Measurements from ENCODE around the gene PRICKLE4. TPM values are rescaled to one million over a fixed set of nuclear protein-coding genes. Genes with fewer than 3 reads are reported as not detected.

Gene PRICKLE4
- total RNA-seq, 3 donors from 2014 or later (not counting 1 experiment from before 2014, with no cell fraction given), result not detected

GRCh38 chr6:41824571-41825569, 44.3 kb downstream of the PRICKLE4 start:
- no peak overlapping the region for H3K27ac Mint-ChIP-seq
- ATAC-seq (no peak), DNase-seq (no peak)
- H3K27me3 ChIP-seq (ENCODE audit: control insufficient read depth, insufficient read depth, low read length), result no peaks in the 10 kb centered on the region
- no peaks in the 10 kb centered on the region for H3K4me1 ChIP-seq (ENCODE audit: control insufficient read depth, insufficient read depth, low read length)
- no peaks in the 10 kb centered on the region for H3K36me3 ChIP-seq (ENCODE audit: control insufficient read depth, insufficient read depth, low read length)
- no peaks in the 10 kb centered on the region for H3K27me3 Mint-ChIP-seq (ENCODE audit: low read depth in 2 of 2)
- H3K9me3 ChIP-seq (ENCODE audit: control insufficient read depth, insufficient read depth, low read length), result no peaks in the 10 kb centered on the region
- intact Hi-C loops (cut with micrococcal nuclease), result no loop called here
- no peaks in the 10 kb centered on the region for H3K36me3 Mint-ChIP-seq
- no peak overlapping the region for H3K27ac ChIP-seq (ENCODE audit: low read length)
- H3K9me3 Mint-ChIP-seq, result no peaks in the 10 kb centered on the region
- TF ChIP-seq, protein P1, sequence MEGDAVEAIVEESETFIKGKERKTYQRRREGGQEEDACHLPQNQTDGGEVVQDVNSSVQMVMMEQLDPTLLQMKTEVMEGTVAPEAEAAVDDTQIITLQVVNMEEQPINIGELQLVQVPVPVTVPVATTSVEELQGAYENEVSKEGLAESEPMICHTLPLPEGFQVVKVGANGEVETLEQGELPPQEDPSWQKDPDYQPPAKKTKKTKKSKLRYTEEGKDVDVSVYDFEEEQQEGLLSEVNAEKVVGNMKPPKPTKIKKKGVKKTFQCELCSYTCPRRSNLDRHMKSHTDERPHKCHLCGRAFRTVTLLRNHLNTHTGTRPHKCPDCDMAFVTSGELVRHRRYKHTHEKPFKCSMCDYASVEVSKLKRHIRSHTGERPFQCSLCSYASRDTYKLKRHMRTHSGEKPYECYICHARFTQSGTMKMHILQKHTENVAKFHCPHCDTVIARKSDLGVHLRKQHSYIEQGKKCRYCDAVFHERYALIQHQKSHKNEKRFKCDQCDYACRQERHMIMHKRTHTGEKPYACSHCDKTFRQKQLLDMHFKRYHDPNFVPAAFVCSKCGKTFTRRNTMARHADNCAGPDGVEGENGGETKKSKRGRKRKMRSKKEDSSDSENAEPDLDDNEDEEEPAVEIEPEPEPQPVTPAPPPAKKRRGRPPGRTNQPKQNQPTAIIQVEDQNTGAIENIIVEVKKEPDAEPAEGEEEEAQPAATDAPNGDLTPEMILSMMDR (IDR thresholded peaks at IDR 0.05), result no peak
- H3K4me1 Mint-ChIP-seq, result no peaks in the 10 kb centered on the region
- WGBS (ENCODE audit: insufficient coverage), result 93% methylated on average over 12 of the region's 13 CpGs
- no peak overlapping the region for H3K4me3 ChIP-seq (ENCODE audit: low read length)
- H3K4me3 Mint-ChIP-seq, result no peak overlapping the region

- Histone ChIP-seq H3K4me1 (ENCODE audit: control insufficient read depth, insufficient read depth, low read length) (no peaks in the 10 kb centered on the region), H3K36me3 (ENCODE audit: control insufficient read depth, insufficient read depth, low read length) (no peaks in the 10 kb centered on the region), H3K4me3 (ENCODE audit: low read length) (no peak overlapping the region), H3K27ac (ENCODE audit: low read length) (no peak overlapping the region), H3K27me3 (ENCODE audit: control insufficient read depth, insufficient read depth, low read length) (no peaks in the 10 kb centered on the region), H3K9me3 (ENCODE audit: control insufficient read depth, insufficient read depth, low read length) (no peaks in the 10 kb centered on the region)
- intact Hi-C loops (cut with micrococcal nuclease), result no loop called here
- Mint-ChIP-seq H3K27ac (no peak overlapping the region), H3K4me1 (no peaks in the 10 kb centered on the region), H3K4me3 (no peak overlapping the region), H3K36me3 (no peaks in the 10 kb centered on the region), H3K27me3 (ENCODE audit: low read depth in 2 of 2) (no peaks in the 10 kb centered on the region), H3K9me3 (no peaks in the 10 kb centered on the region)
- WGBS (ENCODE audit: insufficient coverage), result 82% methylated on average over 1 of the region's 2 CpGs
- no peak for DNase-seq
- ATAC-seq, result no peak
- TF ChIP-seq, protein P1 (IDR thresholded peaks at IDR 0.05), result no peak
Observed at GRCh38 chr6:41826343-41827022, 45.9 kb downstream of the PRICKLE4 start.

- Mint-ChIP-seq H3K36me3 (no peaks in the 10 kb centered on the region), H3K27me3 (ENCODE audit: low read depth in 2 of 2) (no peaks in the 10 kb centered on the region), H3K4me3 (no peak overlapping the region), H3K9me3 (no peaks in the 10 kb centered on the region), H3K4me1 (peaks cover 4 to 10% of the 10 kb centered on the region in 2 donors), H3K27ac (no peak overlapping the region)
- TF ChIP-seq, protein P1 (IDR thresholded peaks at IDR 0.05), result no peak
- intact Hi-C loops (cut with micrococcal nuclease), result no loop called here
- WGBS (ENCODE audit: insufficient coverage), result 96% methylated on average over 3 of the region's 3 CpGs
- ATAC-seq (no peak), DNase-seq (no peak)
- H3K4me3 ChIP-seq (ENCODE audit: low read length), result no peak overlapping the region
- no peak overlapping the region for H3K27ac ChIP-seq (ENCODE audit: low read length)
- H3K4me1 ChIP-seq (ENCODE audit: control insufficient read depth, insufficient read depth, low read length), result no peaks in the 10 kb centered on the region
- no peaks in the 10 kb centered on the region for H3K27me3 ChIP-seq (ENCODE audit: control insufficient read depth, insufficient read depth, low read length)
- no peaks in the 10 kb centered on the region for H3K9me3 ChIP-seq (ENCODE audit: control insufficient read depth, insufficient read depth, low read length)
- no peaks in the 10 kb centered on the region for H3K36me3 ChIP-seq (ENCODE audit: control insufficient read depth, insufficient read depth, low read length)
Observed at GRCh38 chr6:41832263-41832662, 51.7 kb downstream of the PRICKLE4 start.

Measured in natural killer cell (primary cell).